NB4 (cell line): Measurements from ENCODE around the gene TMPRSS5.
"Not testable (repeated sequence)": the region's sequence is repeated elsewhere in the genome, so short reads cannot be mapped to it uniquely, and the experiment has no call there.

Experiments used
- DNase-seq: peaks from one replicate; pipeline ENCODE4 v3.0.0; 2010; ENCODE audit warnings: low read depth
- H3K4me3 ChIP-seq: one replicate; pipeline ENCODE4 v1.5.1; 2011; ENCODE audit warnings: mild to moderate bottlenecking, low read depth, low read length, moderate library complexity
- CTCF ChIP-seq: IDR thresholded peaks from one replicate; pipeline ENCODE4 v1.5.1; 2012; ENCODE audit warnings: low read depth, low read length
- MAX ChIP-seq: IDR thresholded peaks from 2 replicates; pipeline ENCODE4 v1.6.1; 2011; ENCODE audit warnings: low read depth, low read length
- MYC ChIP-seq: IDR thresholded peaks from 2 replicates; pipeline ENCODE4 v1.6.1; 2011; ENCODE audit warnings: low read depth, low read length
- POLR2A ChIP-seq: IDR thresholded peaks from 2 replicates; pipeline ENCODE4 v1.6.1; 2011; ENCODE audit warnings: mild to moderate bottlenecking; ENCODE audit not compliant: insufficient read length; ENCODE audit errors: extremely low read depth

Gene TMPRSS5

GRCh38 chr11:113710989-113711388 lies 4.9 kb upstream of the TMPRSS5 start:
- no peak overlapping the region for H3K4me3 ChIP-seq
- TF ChIP-seq CTCF (no peak), POLR2A (no peak), MYC (no peak), MAX (no peak)
- no peak for DNase-seq

- DNase-seq = not testable (repeated sequence)
Observed at GRCh38 chr11:113703551-113703950, 2.6 kb downstream of the TMPRSS5 start.

GRCh38 chr11:113701491-113701890 lies 4.6 kb downstream of the TMPRSS5 start:
- DNase-seq = no peak

More at GRCh38 chr11:113703551-113703950, 2.6 kb downstream of the TMPRSS5 start:
- not testable (repeated sequence) for H3K4me3 ChIP-seq

GRCh38 chr11:113698515-113698914 lies 7.6 kb downstream of the TMPRSS5 start:
- TF ChIP-seq MAX (no peak), MYC (no peak), POLR2A (no peak), CTCF (no peak)
- DNase-seq = no peak
- H3K4me3 ChIP-seq = no peak overlapping the region

More at GRCh38 chr11:113701491-113701890, 4.6 kb downstream of the TMPRSS5 start:
- no peak overlapping the region for H3K4me3 ChIP-seq
- TF ChIP-seq MAX (no peak), CTCF (no peak), MYC (no peak), POLR2A (no peak)

GRCh38 chr11:113697756-113698407 lies 8.2 kb downstream of the TMPRSS5 start:
- no peak overlapping the region for H3K4me3 ChIP-seq
- DNase-seq = no peak
- TF ChIP-seq CTCF (no peak), MAX (no peak), MYC (no peak), POLR2A (no peak)

GRCh38 chr11:113697111-113697510 lies 9.0 kb downstream of the TMPRSS5 start:
- TF ChIP-seq MAX (no peak), POLR2A (no peak), CTCF (no peak), MYC (no peak)
- DNase-seq = no peak

More at GRCh38 chr11:113697111-113697510, 9.0 kb downstream of the TMPRSS5 start:
- H3K4me3 ChIP-seq = no peak overlapping the region
